Activated T-cell treated with anti-CD3 and anti-CD28 coated beads, Interleukin-2, amount 50 U/mL, for 1 hour (primary cell): ENCODE measurements around the gene PUM1.
"Not testable (repeated sequence)": the region's sequence is repeated elsewhere in the genome, so short reads cannot be mapped to it uniquely, and the experiment has no call there.

Source experiments
- DNase-seq: peaks from one replicate; pipeline ENCODE4 v3.0.0-alpha.2; 2020

PUM1 gene

GRCh38 chr1:31062867-31063380 lies 2.6 kb downstream of the PUM1 start:
- no peak for DNase-seq

DNA sequence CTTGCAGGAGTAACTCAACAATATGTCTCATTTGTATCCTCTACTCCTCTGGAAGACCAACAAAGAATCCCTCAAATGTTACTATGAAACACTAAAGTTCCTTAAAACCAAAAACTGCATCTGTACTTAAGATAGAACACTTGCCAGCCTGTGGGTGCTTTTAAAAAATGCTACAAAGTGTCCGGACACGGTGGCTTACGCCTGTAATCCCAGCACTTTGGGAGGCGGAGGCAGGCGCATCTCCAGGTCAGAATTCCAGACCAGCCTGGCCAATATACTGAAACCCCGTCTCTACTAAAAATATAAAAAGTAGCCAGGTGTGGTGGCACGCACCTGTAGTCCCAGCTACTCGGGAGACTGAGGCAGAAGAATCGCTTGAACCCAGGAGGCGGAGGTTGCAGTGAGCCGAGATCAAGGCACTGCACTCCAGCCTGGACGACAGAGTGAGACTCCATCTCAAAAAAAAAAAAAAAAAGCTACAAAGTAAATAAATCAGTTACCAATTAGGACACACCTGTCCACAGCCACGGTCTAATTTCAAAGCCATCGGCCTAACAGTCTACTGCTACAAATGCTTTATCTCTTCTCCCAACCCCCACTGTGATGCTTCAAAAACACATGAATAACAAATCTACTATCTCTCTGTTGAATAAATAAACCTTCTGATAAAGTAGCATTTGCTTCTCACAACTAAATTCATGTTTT lies 3.2 kb downstream of the PUM1 start:
- DNase-seq = not testable (repeated sequence)

- no peak for DNase-seq
Measured at GRCh38 chr1:31058012-31058411, 7.5 kb downstream of the PUM1 start.

DNA sequence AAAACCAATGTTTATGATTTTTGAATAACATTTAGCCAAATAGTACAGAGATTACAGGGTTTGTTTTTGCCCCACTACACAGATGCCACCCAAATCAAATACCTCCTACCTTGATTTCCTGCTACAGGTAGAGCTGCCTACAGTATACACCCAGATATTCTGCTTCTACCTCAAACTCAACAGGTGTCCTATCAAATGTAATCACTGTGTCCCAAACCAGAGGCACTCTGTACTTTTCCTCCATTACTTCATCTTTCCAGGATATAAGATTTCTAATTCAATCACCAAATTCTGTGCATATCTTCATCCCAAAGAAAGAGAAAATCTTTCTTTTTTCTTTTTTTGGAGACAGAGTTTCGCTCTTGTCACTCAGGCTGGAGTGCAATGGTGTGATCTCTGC lies 9.6 kb downstream of the PUM1 start:
- no peak for DNase-seq

- no peak for DNase-seq
Measured at GRCh38 chr1:31055501-31055900, 10.0 kb downstream of the PUM1 start.

- DNase-seq = no peak
Measured at GRCh38 chr1:31054958-31055481, 10.5 kb downstream of the PUM1 start.

DNA sequence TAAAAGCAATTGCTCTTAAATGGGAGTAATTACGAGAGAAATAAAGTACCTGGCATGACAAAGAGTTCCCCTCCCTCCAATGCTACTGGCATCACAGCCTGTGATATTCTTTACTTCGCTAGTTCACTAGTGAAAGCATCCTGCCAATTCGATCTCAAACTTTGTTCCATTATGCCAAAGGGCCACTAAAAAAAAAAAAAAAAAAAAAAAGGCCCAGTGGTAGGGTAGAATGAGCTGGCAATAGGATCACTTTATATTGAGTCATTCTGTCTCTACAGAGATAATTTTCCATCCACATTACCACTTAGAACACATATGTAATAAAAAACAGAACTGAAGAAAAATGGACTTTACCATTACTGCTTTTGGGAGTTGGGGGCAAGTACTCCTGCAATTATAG lies 11.2 kb downstream of the PUM1 start:
- no peak for DNase-seq

- DNase-seq = not testable (repeated sequence)
Measured at GRCh38 chr1:31052613-31053012, 12.9 kb downstream of the PUM1 start.

GRCh38 chr1:31051611-31052010 lies 13.9 kb downstream of the PUM1 start:
- no peak for DNase-seq

DNA sequence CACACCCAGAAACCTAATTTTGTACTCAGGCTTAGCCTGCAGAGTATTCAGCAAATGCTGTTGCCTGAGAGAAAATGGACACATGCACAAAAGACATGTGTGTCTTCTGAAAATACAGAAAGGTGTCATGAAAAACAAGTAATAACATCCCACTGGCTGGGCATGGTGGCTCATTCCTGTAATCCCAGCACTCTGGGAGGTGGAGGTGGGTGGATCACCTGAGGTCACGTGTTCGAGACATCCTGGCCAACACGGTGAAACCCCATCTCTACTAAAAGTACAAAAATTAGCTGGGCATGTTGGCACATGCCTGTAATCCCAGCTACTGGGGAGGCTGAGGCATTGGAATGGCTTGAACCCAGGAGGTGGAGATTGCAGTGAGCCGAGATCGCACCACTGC lies 18.0 kb downstream of the PUM1 start:
- DNase-seq = not testable (repeated sequence)

DNA sequence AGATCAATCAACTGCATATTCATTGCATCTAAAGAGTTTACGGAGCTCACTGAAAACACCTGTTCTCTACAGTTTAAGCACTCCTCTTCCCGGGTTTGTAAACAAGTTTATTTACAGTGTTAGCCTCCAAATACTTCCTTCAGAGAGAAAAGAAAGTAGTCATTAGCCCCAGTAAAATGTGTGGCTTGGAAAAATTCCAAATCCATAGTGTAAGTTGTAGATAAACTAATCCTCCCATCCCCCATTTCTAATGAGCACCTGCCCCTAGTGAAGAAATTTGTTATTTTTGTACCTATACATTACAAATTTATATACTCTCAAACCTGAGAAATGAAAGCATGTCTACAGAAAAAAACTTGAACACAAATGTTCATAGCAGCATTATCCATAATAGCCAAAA lies 21.9 kb downstream of the PUM1 start:
- no peak for DNase-seq

DNA sequence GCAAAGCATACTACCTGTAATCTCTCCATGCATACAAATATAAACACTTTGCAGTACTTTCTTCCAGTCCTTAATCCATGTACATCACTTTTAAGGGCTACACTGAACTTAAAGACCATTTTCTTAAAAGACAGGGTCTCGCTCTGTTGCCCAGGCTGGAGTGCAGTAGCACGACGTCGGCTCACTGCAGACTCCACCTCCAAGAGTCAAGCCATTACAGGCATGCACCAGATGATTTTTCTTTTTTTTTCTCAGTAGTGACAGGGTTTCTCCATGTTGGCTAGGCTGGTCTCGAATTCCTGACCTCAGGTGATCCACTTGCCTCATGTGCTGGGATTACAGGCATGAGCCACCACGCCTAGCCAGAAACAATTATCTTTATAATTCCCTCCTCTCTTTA lies 22.9 kb downstream of the PUM1 start:
- DNase-seq = no peak

DNA sequence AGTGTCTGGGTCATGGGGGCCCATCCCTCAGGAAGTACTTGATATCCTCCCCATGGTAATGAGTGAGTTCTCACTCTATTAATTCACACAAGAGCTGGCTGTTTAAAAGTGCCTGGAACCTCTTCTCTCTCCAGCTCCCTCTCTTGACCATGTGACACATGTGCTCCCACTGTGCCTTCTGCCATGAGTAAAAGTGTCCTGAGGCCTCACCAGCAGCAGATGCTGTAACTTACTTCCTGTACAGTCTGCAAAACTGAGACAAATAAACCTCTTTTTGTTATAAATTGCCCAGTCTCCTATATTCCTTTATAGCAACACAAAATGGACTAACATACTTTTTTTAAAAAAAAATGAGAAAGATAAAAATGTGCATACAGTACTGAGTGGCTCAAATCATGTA lies 24.0 kb downstream of the PUM1 start:
- DNase-seq = no peak

GRCh38 chr1:31040038-31040437 lies 25.5 kb downstream of the PUM1 start:
- no peak for DNase-seq

DNA sequence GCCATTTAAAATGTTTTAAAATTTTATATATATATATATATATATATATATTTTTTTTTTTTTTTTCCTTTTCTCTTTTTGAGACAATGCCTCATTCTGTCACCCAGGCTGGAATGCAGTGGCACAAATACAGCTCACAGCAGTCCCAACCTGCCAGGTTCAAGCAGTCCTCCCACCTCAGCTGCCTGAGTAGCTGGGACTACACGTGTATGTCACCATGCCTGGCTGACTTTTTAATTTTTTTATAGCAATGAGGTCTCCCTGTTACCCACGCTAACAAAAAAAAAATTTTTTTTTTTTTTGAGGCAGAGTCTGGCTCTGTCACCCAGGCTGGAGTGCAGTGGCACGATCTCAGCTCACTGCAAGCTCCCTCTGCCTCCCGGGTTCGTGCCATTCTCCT lies 26.6 kb downstream of the PUM1 start:
- not testable (repeated sequence) for DNase-seq

DNA sequence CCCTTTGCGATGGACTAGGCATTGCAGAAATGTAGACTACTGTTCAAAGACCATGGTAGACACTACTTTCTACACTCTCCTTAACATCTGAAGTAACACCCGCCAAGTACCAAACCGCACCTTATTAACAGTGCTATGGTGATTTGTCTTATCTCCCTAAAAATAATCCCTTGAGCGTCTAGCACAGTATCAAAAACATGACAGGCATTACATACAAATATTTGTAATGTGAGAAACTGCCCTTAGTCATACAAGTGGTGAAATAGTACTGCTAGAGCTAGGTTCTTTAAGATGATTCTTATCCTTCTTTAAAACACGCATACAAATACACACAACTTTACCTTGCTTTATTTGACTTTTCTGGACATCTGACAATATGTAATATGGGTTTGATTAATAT lies 27.2 kb downstream of the PUM1 start:
- no peak for DNase-seq

GRCh38 chr1:31036749-31037500 lies 28.6 kb downstream of the PUM1 start:
- no peak for DNase-seq

GRCh38 chr1:31033598-31033997 lies 31.9 kb downstream of the PUM1 start:
- DNase-seq = no peak

- DNase-seq = no peak
Measured at GRCh38 chr1:31032266-31032665, 33.3 kb downstream of the PUM1 start.

GRCh38 chr1:31031330-31032143 lies 34.0 kb downstream of the PUM1 start:
- no peak for DNase-seq

GRCh38 chr1:31029026-31029425 lies 36.5 kb downstream of the PUM1 start:
- DNase-seq = no peak

GRCh38 chr1:31027693-31028526 lies 37.6 kb downstream of the PUM1 start:
- DNase-seq = no peak
